Upper lobe of left lung (tissue), 6 donors: ENCODE data around the gene CCT2. TPM values are rescaled to one million over a fixed set of nuclear protein-coding genes. Genes with fewer than 3 reads are reported as not detected.

Experiments
- ATAC-seq, 2 donors: fragments of 200-7000 bp; cut with Tn5 transposase; one replicate each; pipeline ENCODE4 v1.9.1; 2022; ENCODE audit warnings: mild to moderate bottlenecking in 2 of 2, moderate library complexity in 2 of 2; ENCODE audit not compliant: low FRiP score in 2 of 2
- DNase-seq, 2 donors: peaks; one replicate each; pipeline ENCODE4 v3.0.0-alpha.2; 2019 to 2020
- H3K27ac ChIP-seq, 4 donors: fragments of 200-600 bp; sonication (generic); one replicate each; pipeline ENCODE4 v1.5.1; 2016 to 2019
- H3K27me3 ChIP-seq, 4 donors: fragments of 200-600 bp; sonication (generic); one replicate each; pipeline ENCODE4 v1.5.1; 2017 to 2019
- H3K36me3 ChIP-seq, 4 donors: fragments of 200-600 bp; sonication (generic); one replicate each; pipeline ENCODE4 v1.5.1; 2016 to 2019
- H3K4me1 ChIP-seq, 4 donors: fragments of 200-600 bp; sonication (generic); one replicate each; pipeline ENCODE4 v1.5.1; 2018 to 2019
- H3K4me3 ChIP-seq, 4 donors: fragments of 200-600 bp; sonication (generic); one replicate each; pipeline ENCODE4 v1.5.1; 2017 to 2019; ENCODE audit warnings: mild to moderate bottlenecking in 2 of 4, moderate library complexity in 1 of 4
- H3K9me3 ChIP-seq, 4 donors: fragments of 200-600 bp; sonication (generic); one replicate each; pipeline ENCODE4 v1.5.1; 2018 to 2019
- EP300 ChIP-seq, 4 donors: sonication (generic); formaldehyde crosslinking; IDR thresholded peaks; one replicate each; pipeline ENCODE4 v1.5.1; 2017; ENCODE audit warnings: antibody characterized with exemption in 4 of 4, control low read depth in 2 of 4
- POLR2A ChIP-seq, 4 donors: fragments of 450-650 bp; IDR thresholded peaks; one replicate each; pipeline ENCODE4 v1.5.1; 2016 to 2017; ENCODE audit warnings: antibody characterized with exemption in 4 of 4, mild to moderate bottlenecking in 2 of 4
- POLR2AphosphoS5 ChIP-seq, 2 donors: sonication (generic); formaldehyde crosslinking; IDR thresholded peaks; one replicate each; pipeline ENCODE4 v1.5.1; 2017; ENCODE audit warnings: antibody characterized with exemption in 2 of 2
- WGBS, 2 donors: methylation state at CpG; one replicate each; pipeline ENCODE4 v1.1.5; 2017 to 2018; 5-methylcytosine and 5-hydroxymethylcytosine counted together
- total RNA-seq, 6 donors: library from RNA; depleted of rRNA in 4 of 6; stranded (reverse); fragments of >200 nt in 4 of 6; gene quantifications; one replicate each; pipeline versions ENCODE4 v1.1.0 to v1.2.1, GENCODE V29; 2016 to 2021
- TF ChIP-seq, protein P1 (sequence below), 6 experiments: fragments of 450-650 bp in 4 of 6; fragments of 200-600 bp in 2 of 6; sonication (generic) in 2 of 6; IDR thresholded peaks; one replicate each; pipeline ENCODE4 v1.5.1; 2016 to 2019; ENCODE audit warnings: antibody characterized with exemption in 6 of 6
- donor health status: DM: no; HTN: no; CAD: no; lungs with moderate emphysema.
- donor health status: DM: no; HTN: yes; CAD: no; lungs with severe emphysema.

Gene CCT2
- total RNA-seq, 6 donors from 2014 or later: 28.1 to 117 (median 91.0) TPM

- no peak for TF ChIP-seq POLR2A (IDR thresholded peaks at IDR 0.05)
- no peak overlapping the region for H3K27ac ChIP-seq
- peaks cover 0 to 9% (median 4%) of the 10 kb centered on the region in 4 donors for H3K36me3 ChIP-seq
- no peak for DNase-seq
- H3K4me1 ChIP-seq: no peaks in the 10 kb centered on the region
- 86 to 89% methylated on average over 1 of the region's 1 CpG for WGBS, 2 donors
- no peak for ATAC-seq
- no peaks in the 10 kb centered on the region for H3K9me3 ChIP-seq
- H3K4me3 ChIP-seq: no peak overlapping the region
- H3K27me3 ChIP-seq: no peaks in the 10 kb centered on the region
Observed at GRCh38 chr12:69580074-69580473, 5.2 kb upstream of the CCT2 start.

DNA sequence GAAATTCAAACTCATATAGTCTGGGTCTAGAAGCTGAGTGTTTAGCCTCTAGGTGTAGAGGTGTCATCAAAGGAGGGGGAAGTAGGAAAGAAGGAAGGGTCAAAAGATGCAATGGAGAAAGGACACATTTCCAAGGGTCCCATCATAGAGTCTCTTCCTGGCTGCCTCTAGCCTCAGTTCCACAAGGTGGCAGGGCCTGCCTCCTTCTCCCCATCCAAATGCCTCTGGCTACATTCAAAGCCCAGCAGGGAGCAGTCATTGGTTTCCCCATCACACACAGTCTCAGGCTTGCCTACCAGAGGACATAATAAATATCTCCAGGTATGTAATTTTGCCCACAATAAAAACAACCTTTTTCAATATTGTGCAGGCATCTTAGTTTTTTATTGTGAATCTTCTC is 2.1 kb upstream of the CCT2 start:
- H3K27me3 ChIP-seq: no peaks in the 10 kb centered on the region
- H3K4me3 ChIP-seq: no peak overlapping the region
- H3K27ac ChIP-seq: no peak overlapping the region
- TF ChIP-seq EP300 (IDR thresholded peaks at IDR 0.05) (no peak), POLR2A (IDR thresholded peaks at IDR 0.05) (no peak), POLR2AphosphoS5 (IDR thresholded peaks at IDR 0.05) (no peak)
- TF ChIP-seq, protein P1, sequence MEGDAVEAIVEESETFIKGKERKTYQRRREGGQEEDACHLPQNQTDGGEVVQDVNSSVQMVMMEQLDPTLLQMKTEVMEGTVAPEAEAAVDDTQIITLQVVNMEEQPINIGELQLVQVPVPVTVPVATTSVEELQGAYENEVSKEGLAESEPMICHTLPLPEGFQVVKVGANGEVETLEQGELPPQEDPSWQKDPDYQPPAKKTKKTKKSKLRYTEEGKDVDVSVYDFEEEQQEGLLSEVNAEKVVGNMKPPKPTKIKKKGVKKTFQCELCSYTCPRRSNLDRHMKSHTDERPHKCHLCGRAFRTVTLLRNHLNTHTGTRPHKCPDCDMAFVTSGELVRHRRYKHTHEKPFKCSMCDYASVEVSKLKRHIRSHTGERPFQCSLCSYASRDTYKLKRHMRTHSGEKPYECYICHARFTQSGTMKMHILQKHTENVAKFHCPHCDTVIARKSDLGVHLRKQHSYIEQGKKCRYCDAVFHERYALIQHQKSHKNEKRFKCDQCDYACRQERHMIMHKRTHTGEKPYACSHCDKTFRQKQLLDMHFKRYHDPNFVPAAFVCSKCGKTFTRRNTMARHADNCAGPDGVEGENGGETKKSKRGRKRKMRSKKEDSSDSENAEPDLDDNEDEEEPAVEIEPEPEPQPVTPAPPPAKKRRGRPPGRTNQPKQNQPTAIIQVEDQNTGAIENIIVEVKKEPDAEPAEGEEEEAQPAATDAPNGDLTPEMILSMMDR (IDR thresholded peaks at IDR 0.05): no peak
- no peaks in the 10 kb centered on the region for H3K9me3 ChIP-seq
- H3K4me1 ChIP-seq: peaks cover 6 to 10% (median 8%) of the 10 kb centered on the region in 4 donors
- peaks cover 9 to 17% (median 10%) of the 10 kb centered on the region in 4 donors for H3K36me3 ChIP-seq
- no peak for DNase-seq
- no peak for ATAC-seq

- WGBS, 2 donors: 95 to 97% methylated on average over 4 of the region's 4 CpGs
- no peak for ATAC-seq
- H3K9me3 ChIP-seq: no peaks in the 10 kb centered on the region
- H3K4me3 ChIP-seq: no peak overlapping the region
- H3K27ac ChIP-seq: no peak overlapping the region
- DNase-seq: no peak
- H3K4me1 ChIP-seq: peaks cover 6 to 10% (median 8%) of the 10 kb centered on the region in 4 donors
- TF ChIP-seq EP300 (IDR thresholded peaks at IDR 0.05) (no peak), POLR2A (IDR thresholded peaks at IDR 0.05) (no peak), POLR2AphosphoS5 (IDR thresholded peaks at IDR 0.05) (no peak)
- TF ChIP-seq, protein P1 (IDR thresholded peaks at IDR 0.05): no peak
- H3K27me3 ChIP-seq: no peaks in the 10 kb centered on the region
- peaks cover 35 to 70% (median 54%) of the 10 kb centered on the region in 4 donors for H3K36me3 ChIP-seq
Observed at GRCh38 chr12:69588527-69588926, 3.3 kb downstream of the CCT2 start.

GRCh38 chr12:69589082-69589481 is 3.8 kb downstream of the CCT2 start:
- no peak overlapping the region for H3K4me3 ChIP-seq
- WGBS, 2 donors: 71 to 94% methylated on average over 2 of the region's 2 CpGs
- H3K27ac ChIP-seq: no peak overlapping the region
- TF ChIP-seq EP300 (IDR thresholded peaks at IDR 0.05) (no peak), POLR2AphosphoS5 (IDR thresholded peaks at IDR 0.05) (no peak), POLR2A (IDR thresholded peaks at IDR 0.05) (no peak)
- TF ChIP-seq, protein P1 (IDR thresholded peaks at IDR 0.05): no peak
- DNase-seq: no peak
- H3K27me3 ChIP-seq: no peaks in the 10 kb centered on the region
- H3K4me1 ChIP-seq: peaks cover 6 to 10% (median 8%) of the 10 kb centered on the region in 4 donors
- H3K36me3 ChIP-seq: peaks cover 40 to 76% (median 59%) of the 10 kb centered on the region in 4 donors
- ATAC-seq: no peak
- H3K9me3 ChIP-seq: no peaks in the 10 kb centered on the region

GRCh38 chr12:69595689-69596088 is 10.4 kb downstream of the CCT2 start:
- peaks cover 56 to 100% (median 82%) of the 10 kb centered on the region in 4 donors for H3K36me3 ChIP-seq
- no peaks in the 10 kb centered on the region for H3K27me3 ChIP-seq
- no peak for DNase-seq
- H3K9me3 ChIP-seq: no peaks in the 10 kb centered on the region
- no peak for ATAC-seq
- H3K4me1 ChIP-seq: no peaks in the 10 kb centered on the region
- TF ChIP-seq POLR2AphosphoS5 (IDR thresholded peaks at IDR 0.05): no peak
- TF ChIP-seq POLR2A (IDR thresholded peaks at IDR 0.05): no peak
- no peak for TF ChIP-seq EP300 (IDR thresholded peaks at IDR 0.05)
- TF ChIP-seq, protein P1 (IDR thresholded peaks at IDR 0.05): no peak
- H3K4me3 ChIP-seq: no peak overlapping the region
- 93 to 97% methylated on average over 2 of the region's 2 CpGs for WGBS, 2 donors
- no peak overlapping the region for H3K27ac ChIP-seq
